Neuronal stem cell (in vitro differentiated cells): Measurements from ENCODE around the gene HEYL.
A peak's percentile ranks its signal among the peaks of the same experiment; 100 is the strongest.

Experiments used
- DNase-seq: peaks from one replicate; pipeline ENCODE4 v3.0.0-alpha.2; 2013; ENCODE audit warnings: low spot score
- H2AFZ ChIP-seq: one replicate; pipeline ENCODE4 v1.6.1; 2013; ENCODE audit warnings: mild to moderate bottlenecking, low read length, inconsistent platforms
- H2AK5ac ChIP-seq: 2 replicates; pipeline ENCODE4 v1.6.1; 2013; ENCODE audit warnings: low read depth, mild to moderate bottlenecking, inconsistent platforms, low read length, moderate library complexity, mixed read lengths
- H2BK120ac ChIP-seq: 2 replicates; pipeline ENCODE4 v1.6.1; 2013; ENCODE audit warnings: low read depth, mild to moderate bottlenecking, inconsistent platforms, low read length, moderate library complexity, mixed read lengths
- H2BK12ac ChIP-seq: one replicate; pipeline ENCODE4 v1.6.1; 2013; ENCODE audit warnings: low read length, inconsistent platforms
- H2BK15ac ChIP-seq: 2 replicates; pipeline ENCODE4 v1.6.1; 2013; ENCODE audit warnings: mild to moderate bottlenecking, low read length, inconsistent platforms, mixed read lengths
- H2BK5ac ChIP-seq: one replicate; pipeline ENCODE4 v1.6.1; 2013; ENCODE audit warnings: inconsistent platforms, mild to moderate bottlenecking, low read length, moderate library complexity
- H3K14ac ChIP-seq: one replicate; pipeline ENCODE4 v1.6.1; 2013; ENCODE audit warnings: low read length, inconsistent platforms
- H3K18ac ChIP-seq: 2 replicates; pipeline ENCODE4 v1.6.1; 2013; ENCODE audit warnings: low read length, inconsistent platforms
- H3K23ac ChIP-seq: 2 replicates; pipeline ENCODE4 v1.6.1; 2013; ENCODE audit warnings: low read depth, mild to moderate bottlenecking, mixed read lengths, low read length, inconsistent platforms; ENCODE audit not compliant: poor library complexity
- H3K27ac ChIP-seq: replicated peaks from 3 replicates; pipeline ENCODE4 v1.5.1; 2013; ENCODE audit warnings: low read length, inconsistent platforms
- H3K27me3 ChIP-seq, 3 experiments: 2 replicates each; pipeline ENCODE4 v1.6.1; 2013; ENCODE audit warnings: low read length in 3 of 3, mild to moderate bottlenecking in 2 of 3, inconsistent platforms in 1 of 3, low read depth in 1 of 3, mixed read lengths in 1 of 3, moderate library complexity in 1 of 3; ENCODE audit not compliant: control insufficient read depth in 3 of 3, insufficient read depth in 3 of 3
- H3K36me3 ChIP-seq, 2 donors: replicated peaks in 1 of 2; 2 replicates each; pipeline ENCODE4 v1.6.1; 2013; ENCODE audit warnings: low read length in 2 of 2; ENCODE audit not compliant: control insufficient read depth in 2 of 2, insufficient read depth in 2 of 2
- H3K4ac ChIP-seq: 2 replicates; pipeline ENCODE4 v1.6.1; 2013; ENCODE audit warnings: inconsistent platforms, mild to moderate bottlenecking, low read length, moderate library complexity
- H3K4me1 ChIP-seq, 2 donors: 1 replicate in 1 of 2; 2 replicates in 1 of 2; pipeline ENCODE4 v1.6.1; 2013; ENCODE audit warnings: low read length in 2 of 2, low read depth in 1 of 2; ENCODE audit not compliant: control insufficient read depth in 2 of 2, insufficient read depth in 1 of 2
- H3K4me2 ChIP-seq: one replicate; pipeline ENCODE4 v1.6.1; 2013; ENCODE audit warnings: mild to moderate bottlenecking, low read length, inconsistent platforms; ENCODE audit not compliant: insufficient read depth, poor library complexity, severe bottlenecking
- H3K4me3 ChIP-seq, 2 donors: 2 replicates each; pipeline ENCODE4 v1.5.1; 2013; ENCODE audit warnings: low read length in 2 of 2, mild to moderate bottlenecking in 2 of 2, inconsistent platforms in 1 of 2, moderate library complexity in 1 of 2
- H3K79me1 ChIP-seq: one replicate; pipeline ENCODE4 v1.6.1; 2013; ENCODE audit warnings: low read depth, mild to moderate bottlenecking, inconsistent platforms, low read length, moderate library complexity
- H3K9ac ChIP-seq: one replicate; pipeline ENCODE4 v1.6.1; 2013; ENCODE audit warnings: mild to moderate bottlenecking, low read depth, low read length, inconsistent platforms; ENCODE audit not compliant: poor library complexity
- H3K9me3 ChIP-seq, 2 donors: replicated peaks in 1 of 2; 2 replicates each; pipeline versions ENCODE3 to v1.6.1; 2013; ENCODE audit warnings: low read length in 2 of 2, mild to moderate bottlenecking in 2 of 2, inconsistent platforms in 1 of 2, low read depth in 1 of 2, mixed read lengths in 1 of 2, moderate library complexity in 1 of 2; ENCODE audit not compliant: control insufficient read depth in 2 of 2, insufficient read depth in 1 of 2
- H4K8ac ChIP-seq: one replicate; pipeline ENCODE4 v1.6.1; 2013; ENCODE audit warnings: low read depth, mild to moderate bottlenecking, inconsistent platforms, low read length, moderate library complexity
- H4K91ac ChIP-seq: one replicate; pipeline ENCODE4 v1.6.1; 2013; ENCODE audit warnings: low read length, low read depth, mild to moderate bottlenecking, inconsistent platforms; ENCODE audit not compliant: poor library complexity
- WGBS, 2 donors: extraction: QIAGEN DNeasy Blood & Tissue Kit; methylation state at CpG; one replicate each; pipeline ENCODE4 v1.1.7; 2013; ENCODE audit warnings: missing lambda C conversion rate in 2 of 2, mixed read lengths in 1 of 2; ENCODE audit not compliant: insufficient read length in 2 of 2, insufficient replicate concordance in 1 of 2; ENCODE audit errors: extremely low coverage in 2 of 2; 5-methylcytosine and 5-hydroxymethylcytosine counted together

HEYL gene

DNA sequence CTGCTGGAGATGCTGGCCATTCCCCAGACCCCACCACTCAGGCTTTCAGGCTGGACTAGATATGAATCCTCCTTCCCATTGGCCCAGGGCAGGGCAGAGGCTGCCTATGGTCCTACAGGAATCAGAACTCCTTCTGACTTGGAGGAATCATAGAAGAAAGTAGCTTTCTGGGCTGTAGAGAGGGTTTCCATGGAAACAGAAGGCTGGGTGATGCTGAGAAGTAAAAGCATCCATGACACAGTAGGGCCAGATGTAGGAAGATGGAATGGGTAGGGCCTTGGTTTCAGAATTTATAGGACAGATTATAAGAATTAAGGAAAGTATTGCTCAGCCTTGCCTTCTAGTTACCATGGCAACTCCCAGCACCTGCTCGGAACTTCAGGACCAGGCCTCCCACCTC is 23.4 kb upstream of the HEYL start:
- Histone ChIP-seq H3K4ac (no peak overlapping the region), H3K27me3 (peaks cover 0 to 42% (median 10%) of the 10 kb centered on the region in 3 experiments)

GRCh38 chr1:39659538-39659937 is 20.1 kb upstream of the HEYL start:
- Histone ChIP-seq H3K27me3 (peaks cover 0 to 43% (median 2%) of the 10 kb centered on the region in 3 experiments), H3K4me2 (no peak overlapping the region), H3K18ac (no peak overlapping the region), H2AK5ac (no peak overlapping the region), H3K4me3 (no peak overlapping the region), H4K91ac (no peak overlapping the region), H2AFZ (no peak overlapping the region), H2BK15ac (no peak overlapping the region), H4K8ac (no peak overlapping the region), H2BK120ac (no peak overlapping the region), H3K36me3 (no peaks in the 10 kb centered on the region), H3K4ac (no peak overlapping the region), H2BK5ac (no peak overlapping the region), H2BK12ac (no peak overlapping the region), H3K9me3 (no peaks in the 10 kb centered on the region), H3K9ac (no peak overlapping the region), H3K27ac (no peak overlapping the region), H3K23ac (no peak overlapping the region), H3K14ac (no peak overlapping the region), H3K4me1 (peaks cover 2 to 5% of the 10 kb centered on the region in 2 donors), H3K79me1 (no peaks in the 10 kb centered on the region)
- no CpG with 5 or more reads among the region's 5 CpGs for WGBS, 2 donors
- DNase-seq = no peak

More for the DNA sequence above, 23.4 kb upstream of the HEYL start:
- no peak overlapping the region for H3K23ac ChIP-seq
- H3K36me3 ChIP-seq = no peaks in the 10 kb centered on the region
- no peak overlapping the region for H2BK120ac ChIP-seq
- DNase-seq = no peak
- no peak overlapping the region for H3K14ac ChIP-seq
- H3K4me1 ChIP-seq = peaks cover under 1 to 2% of the 10 kb centered on the region in 2 donors
- H2BK12ac ChIP-seq = no peak overlapping the region
- no peak overlapping the region for H2BK15ac ChIP-seq
- no peaks in the 10 kb centered on the region for H3K9me3 ChIP-seq
- no peak overlapping the region for H3K4me2 ChIP-seq
- H3K27ac ChIP-seq = no peak overlapping the region
- no peak overlapping the region for H3K18ac ChIP-seq
- H3K9ac ChIP-seq = no peak overlapping the region
- no peak overlapping the region for H2AFZ ChIP-seq
- no peaks in the 10 kb centered on the region for H3K79me1 ChIP-seq
- H3K4me3 ChIP-seq = no peak overlapping the region
- H4K91ac ChIP-seq = no peak overlapping the region
- no peak overlapping the region for H2BK5ac ChIP-seq
- WGBS, 2 donors = no CpG with 5 or more reads among the region's 1 CpG
- no peak overlapping the region for H4K8ac ChIP-seq
- H2AK5ac ChIP-seq = no peak overlapping the region

DNA sequence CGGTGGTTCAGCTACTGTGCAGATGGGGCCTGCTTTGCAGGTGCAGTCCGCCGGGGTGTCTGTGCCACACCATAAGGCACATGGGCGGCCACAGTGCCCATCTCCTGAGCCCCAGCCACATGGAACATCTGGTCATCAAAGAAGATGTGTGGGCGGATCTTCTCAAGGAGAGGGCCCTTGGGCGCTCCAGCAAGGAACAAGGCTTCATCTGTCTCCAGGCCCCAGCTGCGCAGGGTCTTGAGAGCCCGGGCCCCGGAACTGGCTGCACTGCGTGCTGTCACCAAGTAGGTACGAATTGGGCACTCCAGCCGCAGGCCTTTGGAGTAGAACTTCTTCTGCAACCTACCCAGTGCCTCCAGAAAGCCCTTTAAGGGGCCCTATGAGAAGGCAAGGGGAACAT is 19.7 kb upstream of the HEYL start:
- no peak overlapping the region for H3K4me2 ChIP-seq
- H4K91ac ChIP-seq = no peak overlapping the region
- H3K36me3 ChIP-seq = no peaks in the 10 kb centered on the region
- H3K27ac ChIP-seq = no peak overlapping the region
- no peak for DNase-seq
- H2BK120ac ChIP-seq = no peak overlapping the region
- no peak overlapping the region for H2BK15ac ChIP-seq
- no peak overlapping the region for H3K9ac ChIP-seq
- H3K27me3 ChIP-seq = peaks cover 0 to 48% (median 2%) of the 10 kb centered on the region in 3 experiments
- no peak overlapping the region for H3K4me3 ChIP-seq
- no peak overlapping the region for H3K23ac ChIP-seq
- WGBS, 2 donors = no CpG with 5 or more reads among the region's 12 CpGs
- no peak overlapping the region for H2AFZ ChIP-seq
- peaks cover 2 to 5% of the 10 kb centered on the region in 2 donors for H3K4me1 ChIP-seq
- no peak overlapping the region for H2BK5ac ChIP-seq
- no peak overlapping the region for H2AK5ac ChIP-seq
- H4K8ac ChIP-seq = no peak overlapping the region
- no peaks in the 10 kb centered on the region for H3K9me3 ChIP-seq
- H3K79me1 ChIP-seq = no peaks in the 10 kb centered on the region
- H3K4ac ChIP-seq = no peak overlapping the region
- no peak overlapping the region for H2BK12ac ChIP-seq
- no peak overlapping the region for H3K14ac ChIP-seq
- H3K18ac ChIP-seq = no peak overlapping the region

DNA sequence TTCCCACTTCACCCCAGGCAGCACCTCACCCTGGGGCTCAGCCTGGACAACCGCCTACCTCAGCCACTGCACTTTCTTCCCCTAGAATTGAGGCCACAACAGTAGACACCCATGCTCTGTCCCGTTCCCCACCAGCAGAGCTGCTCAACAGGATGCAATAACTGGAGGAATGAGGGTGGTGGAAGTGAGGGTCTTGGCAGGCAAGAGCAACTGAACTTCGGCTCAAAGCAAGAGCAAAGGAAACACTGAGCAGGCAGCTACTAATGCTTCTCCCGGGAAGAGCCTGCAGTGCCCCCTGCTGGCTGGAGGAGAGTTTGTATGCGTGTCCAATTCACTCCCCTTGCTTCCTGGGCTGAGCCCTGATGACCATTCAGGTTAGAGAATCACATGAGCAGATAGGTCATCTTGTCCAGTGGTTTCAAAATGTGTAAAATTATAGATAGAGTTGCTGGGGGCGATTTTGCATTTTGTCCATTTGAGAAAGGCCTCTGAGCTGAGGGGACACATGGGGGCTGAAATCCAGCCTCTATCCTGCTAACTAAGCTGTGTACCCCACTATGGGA is 18.6 kb upstream of the HEYL start:
- H3K36me3 ChIP-seq = no peaks in the 10 kb centered on the region
- no peak overlapping the region for H2BK120ac ChIP-seq
- H2BK15ac ChIP-seq = peak overlapping the region; percentile 43
- no peak overlapping the region for H4K91ac ChIP-seq
- peaks cover 2 to 5% of the 10 kb centered on the region in 2 donors for H3K4me1 ChIP-seq
- H3K4me3 ChIP-seq = peak overlapping the region; percentile 3 to 19
- no peak overlapping the region for H3K9ac ChIP-seq
- H2BK5ac ChIP-seq = no peak overlapping the region
- no peaks in the 10 kb centered on the region for H3K9me3 ChIP-seq
- DNase-seq = peak; percentile 75
- H3K14ac ChIP-seq = no peak overlapping the region
- H3K23ac ChIP-seq = no peak overlapping the region
- H3K4ac ChIP-seq = peak overlapping the region; percentile 32
- H2BK12ac ChIP-seq = no peak overlapping the region
- H4K8ac ChIP-seq = no peak overlapping the region
- H3K27ac ChIP-seq = no peak overlapping the region
- peaks cover 0 to 53% (median 2%) of the 10 kb centered on the region in 3 experiments for H3K27me3 ChIP-seq
- H3K79me1 ChIP-seq = no peaks in the 10 kb centered on the region
- no peak overlapping the region for H3K4me2 ChIP-seq
- H2AFZ ChIP-seq = peak overlapping the region; percentile 85
- peak overlapping the region; percentile 22 for H2AK5ac ChIP-seq
- no CpG with 5 or more reads among the region's 6 CpGs for WGBS, 2 donors
- H3K18ac ChIP-seq = no peak overlapping the region
